Activated gamma-delta T cell (primary cell): ENCODE data around the gene AGAP1.

Source experiments
- DNase-seq: peaks from one replicate; lab custom pipeline; 2025; lab: John Stamatoyannopoulos, UW

Gene AGAP1

GRCh38 chr2:235665661-235666212, 171.9 kb downstream of the AGAP1 start:
- no peak for DNase-seq

- no peak for DNase-seq
Measured at GRCh38 chr2:235666213-235666781, 172.5 kb downstream of the AGAP1 start.

GRCh38 chr2:235668782-235669181, 174.9 kb downstream of the AGAP1 start:
- DNase-seq, result no peak

- peak; percentile 55 for DNase-seq
Measured at GRCh38 chr2:235669269-235669831, 175.5 kb downstream of the AGAP1 start.

GRCh38 chr2:235669983-235670962, 176.4 kb downstream of the AGAP1 start:
- no peak for DNase-seq

GRCh38 chr2:235670974-235671787, 177.3 kb downstream of the AGAP1 start:
- DNase-seq, result no peak

- DNase-seq, result no peak
Measured at GRCh38 chr2:235672720-235673119, 178.9 kb downstream of the AGAP1 start.

- no peak for DNase-seq
Measured at GRCh38 chr2:235674146-235674545, 180.3 kb downstream of the AGAP1 start.

GRCh38 chr2:235674812-235675211, 181.0 kb downstream of the AGAP1 start:
- DNase-seq, result no peak

- DNase-seq, result no peak
Measured at GRCh38 chr2:235675678-235676535, 182.1 kb downstream of the AGAP1 start.

- DNase-seq, result no peak
Measured at GRCh38 chr2:235676536-235676799, 182.6 kb downstream of the AGAP1 start.

- DNase-seq, result no peak
Measured at GRCh38 chr2:235677276-235677788, 183.5 kb downstream of the AGAP1 start.

- no peak for DNase-seq
Measured at GRCh38 chr2:235677937-235678336, 184.1 kb downstream of the AGAP1 start.

- no peak for DNase-seq
Measured at GRCh38 chr2:235678712-235679111, 184.9 kb downstream of the AGAP1 start.

- no peak for DNase-seq
Measured at GRCh38 chr2:235679471-235679870, 185.6 kb downstream of the AGAP1 start.

- DNase-seq, result no peak
Measured at GRCh38 chr2:235685024-235685721, 191.3 kb downstream of the AGAP1 start.

GRCh38 chr2:235688511-235689426, 194.9 kb downstream of the AGAP1 start:
- no peak for DNase-seq

- DNase-seq, result no peak
Measured at GRCh38 chr2:235689427-235689853, 195.6 kb downstream of the AGAP1 start.
